Endometrial microvascular endothelial cells (primary cell): ENCODE data around the gene IL1RAPL1. TPM values are rescaled to one million over a fixed set of nuclear protein-coding genes. Genes with fewer than 3 reads are reported as not detected.

ENCODE experiments used
- in situ Hi-C: cut with HindIII; loops from 2 replicates; pipeline ENCODE4 v1.10.0; 2017; ENCODE audit warnings: low sequenced_read_pairs, low pct_unique_long_range_greater_than_20kb; ENCODE audit errors: inconsistent ontology term
- total RNA-seq: library from RNA; depleted of rRNA; stranded (reverse); fragments of >200 nt; gene quantifications from one replicate; pipeline ENCODE4 v1.2.3, GENCODE V29; 2015; ENCODE audit errors: inconsistent ontology term

Gene IL1RAPL1
- total RNA-seq, 1 donor from 2014 or later: 0.28 TPM

- in situ Hi-C loops: no loop called here
Observed at GRCh38 chrX:29435396-29435795, 848.1 kb downstream of the IL1RAPL1 start.

GRCh38 chrX:29447867-29448266 lies 860.6 kb downstream of the IL1RAPL1 start:
- in situ Hi-C loops: no loop called here

DNA sequence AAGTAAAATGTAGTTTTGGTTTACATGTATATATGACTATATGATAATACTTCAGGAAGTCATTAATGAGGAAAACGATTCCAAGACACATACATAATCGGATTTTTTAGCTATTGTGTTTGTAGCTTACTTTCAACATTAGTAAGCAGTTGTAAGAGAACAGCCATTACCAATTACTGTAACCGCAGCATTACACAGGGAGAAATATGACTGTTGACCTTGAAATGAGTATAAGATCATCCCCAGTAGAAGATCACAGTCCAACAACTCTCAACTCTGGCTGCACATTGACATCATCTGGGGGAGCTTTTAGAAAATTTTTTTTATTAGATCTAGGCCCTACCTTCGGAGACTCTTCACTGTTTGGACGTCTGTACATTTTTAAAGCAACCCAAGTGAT lies 866.1 kb downstream of the IL1RAPL1 start:
- in situ Hi-C loops: no loop called here

DNA sequence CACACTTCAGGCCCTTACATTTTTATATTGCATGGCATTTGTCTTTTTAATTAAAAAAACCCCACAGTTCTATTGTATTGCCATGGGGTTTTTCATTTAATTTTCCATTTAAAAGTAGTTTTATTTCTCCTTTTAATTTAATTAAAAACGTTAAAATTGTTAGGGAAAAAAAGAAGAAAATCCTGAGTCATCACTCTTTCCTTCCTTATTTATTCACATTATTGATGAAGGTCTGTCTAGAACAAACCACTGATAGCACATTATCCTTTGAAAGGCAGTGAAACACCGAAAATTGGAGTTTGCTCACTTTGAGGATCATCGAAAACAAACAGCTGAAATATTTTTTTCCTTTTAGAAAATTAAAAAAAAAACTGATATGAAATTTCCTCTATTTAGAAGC lies 868.5 kb downstream of the IL1RAPL1 start:
- in situ Hi-C loops: no loop called here

DNA sequence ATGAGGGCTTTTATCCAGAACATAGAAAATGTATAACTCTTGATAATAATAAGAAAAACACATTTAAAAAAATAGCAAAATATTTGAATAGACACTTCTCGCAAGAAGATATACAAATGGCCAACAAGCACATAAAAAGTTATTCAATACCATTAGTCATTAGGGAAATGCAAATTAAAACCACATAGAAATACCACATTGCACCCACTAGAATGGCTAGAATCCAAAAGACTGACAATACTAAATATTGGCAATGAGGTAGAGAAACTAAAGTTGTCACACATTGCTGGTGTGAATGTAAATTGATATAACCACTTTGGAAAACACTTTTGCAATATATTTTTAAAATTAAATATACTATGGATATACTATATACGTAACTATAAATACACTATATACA lies 873.8 kb downstream of the IL1RAPL1 start:
- in situ Hi-C loops: no loop called here

DNA sequence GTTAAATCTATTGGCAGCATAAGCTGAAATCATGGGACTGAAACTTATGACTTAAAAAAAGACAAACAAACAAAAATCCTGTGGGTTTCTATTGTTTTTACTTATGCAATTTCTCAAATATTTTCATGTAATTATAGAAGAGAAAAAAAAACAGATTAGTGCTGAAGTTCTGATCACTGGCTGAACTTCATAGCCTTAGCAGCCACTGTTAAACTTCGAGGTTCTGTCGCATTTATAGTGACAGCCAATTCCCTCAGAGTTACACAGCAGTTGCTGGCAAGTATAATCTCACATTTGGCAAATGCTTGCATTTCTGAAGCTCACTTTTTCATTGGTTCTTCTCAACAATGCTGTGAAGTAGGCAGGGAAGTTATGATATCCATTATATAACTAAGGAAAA lies 879.2 kb downstream of the IL1RAPL1 start:
- in situ Hi-C loops: no loop called here

DNA sequence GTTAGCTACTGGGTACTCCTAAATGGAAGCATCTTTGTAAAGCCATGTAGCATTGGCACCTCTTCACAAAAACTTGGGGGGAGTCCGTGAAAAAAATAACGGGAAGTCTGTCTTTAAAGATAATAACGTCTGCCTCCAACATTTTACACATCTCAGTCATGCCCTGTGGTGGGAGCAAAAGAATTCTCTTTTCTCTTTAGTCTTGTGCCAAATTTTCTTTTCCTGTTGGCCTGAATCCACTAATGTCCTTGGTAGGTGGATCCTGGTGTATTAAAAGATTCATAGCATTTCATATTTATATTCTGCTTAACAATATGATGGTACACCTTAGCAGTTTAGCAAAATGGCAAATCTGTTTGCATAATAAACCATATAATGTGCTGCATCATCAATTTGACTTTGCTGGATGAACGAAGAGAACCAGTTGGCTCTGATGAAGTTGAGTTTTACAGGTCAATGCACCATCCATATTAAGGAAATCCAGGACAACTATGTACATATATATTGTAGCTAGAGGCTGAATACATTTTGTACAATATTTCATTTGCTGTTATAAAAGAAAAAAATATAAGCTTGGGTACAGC lies 881.8 kb downstream of the IL1RAPL1 start:
- in situ Hi-C loops: no loop called here

- in situ Hi-C loops: no loop called here
Observed at GRCh38 chrX:29470030-29470429, 882.8 kb downstream of the IL1RAPL1 start.

GRCh38 chrX:29471829-29472228 lies 884.6 kb downstream of the IL1RAPL1 start:
- in situ Hi-C loops: no loop called here

DNA sequence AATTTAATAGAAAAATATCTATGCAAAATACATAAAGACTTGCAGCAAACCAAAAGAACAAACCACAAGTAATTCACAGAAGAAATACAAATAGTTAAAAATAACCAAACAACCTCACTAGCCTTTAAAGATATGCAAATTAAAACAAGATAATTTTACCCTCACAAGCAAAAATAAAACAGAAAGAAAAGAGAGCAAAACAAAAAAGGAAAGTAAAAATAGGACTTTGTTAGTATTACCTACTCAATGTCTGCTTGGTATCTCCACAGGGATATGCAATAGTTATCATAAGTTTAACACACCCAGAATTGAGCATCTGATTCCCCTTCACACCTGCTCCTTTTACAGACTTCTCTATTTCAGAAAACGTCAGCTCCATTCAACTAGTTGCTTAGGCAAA lies 890.6 kb downstream of the IL1RAPL1 start:
- in situ Hi-C loops: no loop called here

DNA sequence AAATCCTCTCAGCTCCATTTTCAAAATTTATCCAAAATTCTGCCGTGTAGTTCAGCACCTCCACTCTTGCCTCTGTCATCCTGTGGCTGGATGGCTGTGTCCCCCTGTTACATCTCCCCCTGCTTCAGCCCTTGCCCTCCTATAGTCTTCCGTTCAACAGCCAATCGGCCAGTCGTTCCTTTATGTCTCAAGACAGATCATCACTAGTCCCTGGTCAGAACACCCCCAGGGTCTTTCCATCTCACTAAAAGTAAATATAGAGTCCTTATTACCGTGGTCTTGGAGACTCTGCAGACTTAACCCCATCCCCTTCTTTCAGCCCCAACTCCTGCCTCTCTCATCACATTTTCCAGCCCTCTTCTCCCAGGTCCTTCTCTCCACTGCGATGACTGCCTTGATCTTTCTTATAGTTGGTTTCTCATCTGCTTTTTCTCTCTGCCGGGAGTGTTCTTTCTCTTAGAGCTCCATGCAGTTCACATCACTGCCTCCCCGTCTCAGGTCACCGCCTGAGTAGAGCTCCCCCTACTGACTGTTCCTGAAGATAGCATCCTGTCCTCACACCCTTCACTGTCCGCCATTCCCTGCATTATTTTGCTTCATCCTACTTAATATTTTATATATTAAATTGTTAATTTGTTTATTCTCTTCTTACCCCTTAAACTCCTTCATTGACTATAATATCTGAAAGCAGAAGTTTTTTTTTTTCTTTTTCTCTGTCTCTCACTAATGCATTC lies 891.3 kb downstream of the IL1RAPL1 start:
- in situ Hi-C loops: no loop called here

DNA sequence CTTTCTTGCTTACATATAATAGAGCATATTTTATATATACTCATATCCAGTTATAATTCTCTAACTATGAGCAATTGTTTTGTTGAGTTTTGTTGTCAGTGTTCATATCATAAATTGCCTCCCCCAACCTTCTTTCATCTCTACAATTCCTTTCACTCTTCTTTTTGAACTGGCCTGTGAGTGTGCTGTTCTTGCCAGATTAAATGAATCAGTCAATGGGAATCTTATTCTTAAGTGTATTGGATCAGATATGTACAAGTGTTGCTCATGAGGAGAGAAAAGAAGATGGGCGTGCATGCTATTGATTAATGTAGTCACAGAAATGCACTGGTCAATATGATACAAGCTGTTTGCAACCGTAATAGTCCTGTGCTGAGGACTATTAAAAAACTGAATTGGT lies 900.0 kb downstream of the IL1RAPL1 start:
- in situ Hi-C loops: no loop called here

GRCh38 chrX:29487714-29488113 lies 900.5 kb downstream of the IL1RAPL1 start:
- in situ Hi-C loops: no loop called here

GRCh38 chrX:29488919-29489318 lies 901.7 kb downstream of the IL1RAPL1 start:
- in situ Hi-C loops: no loop called here

DNA sequence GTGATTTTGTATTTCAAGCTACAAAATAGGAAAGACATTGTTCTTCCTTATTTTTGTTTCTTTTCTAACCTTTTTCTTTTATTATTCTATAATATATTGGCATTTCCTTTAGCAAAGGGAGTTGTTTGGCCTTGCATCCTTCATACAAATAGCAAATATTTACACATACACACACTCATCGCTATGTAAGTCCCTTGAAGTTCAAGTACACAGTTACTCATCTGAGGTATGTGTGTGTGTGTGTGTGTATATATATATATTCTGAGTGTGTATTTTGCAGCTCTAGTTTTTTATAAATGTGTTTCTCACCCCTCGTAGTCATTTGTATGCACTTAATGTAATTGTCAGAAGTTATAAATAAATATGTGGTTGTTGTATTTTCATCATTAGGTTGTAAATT lies 903.4 kb downstream of the IL1RAPL1 start:
- in situ Hi-C loops: no loop called here

GRCh38 chrX:29491659-29492058 lies 904.4 kb downstream of the IL1RAPL1 start:
- in situ Hi-C loops: no loop called here

- in situ Hi-C loops: no loop called here
Observed at GRCh38 chrX:29496636-29497180, 909.5 kb downstream of the IL1RAPL1 start.

DNA sequence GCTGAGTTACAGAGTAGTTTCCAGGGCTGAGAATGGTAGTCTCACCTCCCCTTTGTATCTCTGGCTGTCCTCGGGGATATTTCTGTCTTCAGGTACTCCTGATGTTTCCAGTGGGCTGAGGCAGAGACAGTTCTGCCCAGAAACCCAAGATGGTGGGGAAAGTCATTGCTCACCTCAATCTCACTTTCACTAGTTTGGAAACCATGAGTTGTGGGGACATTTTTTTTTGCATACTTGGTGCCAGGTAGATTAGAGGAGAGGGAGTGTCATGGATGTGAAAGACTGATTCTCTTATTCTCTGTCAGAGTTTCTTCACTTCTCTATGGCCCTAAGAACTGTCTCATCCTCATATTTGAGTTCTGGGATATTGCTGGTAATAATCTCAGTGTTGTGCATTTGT lies 919.5 kb downstream of the IL1RAPL1 start:
- in situ Hi-C loops: no loop called here

- in situ Hi-C loops: no loop called here
Observed at GRCh38 chrX:29518100-29518499, 930.9 kb downstream of the IL1RAPL1 start.

- in situ Hi-C loops: no loop called here
Observed at GRCh38 chrX:29528281-29528680, 941.0 kb downstream of the IL1RAPL1 start.
